WTC11 (cell line): ENCODE measurements around the gene SLC35E3. TPM values are rescaled to one million over a fixed set of nuclear protein-coding genes. Genes with fewer than 3 reads are reported as not detected.

Experiments used
- ATAC-seq: fragments of 200-7000 bp; cut with Tn5 transposase; 2 replicates; pipeline ENCODE4 v1.10.0; 2021; ENCODE audit warnings: mild to moderate bottlenecking, moderate library complexity
- CTCF ChIA-PET: fragments of 300-600 bp; sonication (Branson Sonifier 250); formaldehyde crosslinking; loops from one replicate; lab custom pipeline; 2021; ENCODE audit warnings: antibody characterized with exemption; lab: Charles Lee
- POLR2A ChIA-PET: fragments of 350-600 bp; sonication (Branson Sonifier 250); formaldehyde crosslinking; loops from one replicate; lab custom pipeline; 2021; ENCODE audit warnings: antibody characterized with exemption; lab: Charles Lee
- DNase-seq: peaks from one replicate; pipeline ENCODE4 v3.0.0; 2021; ENCODE audit warnings: low spot score
- H3K27ac Mint-ChIP-seq: 2 replicates; pipeline ENCODE4 v1.8.0; 2021; ENCODE audit warnings: mixed read lengths
- H3K27me3 Mint-ChIP-seq: 2 replicates; pipeline ENCODE4 v1.8.0; 2021; ENCODE audit warnings: low read depth, mild to moderate bottlenecking, moderate library complexity, mixed read lengths
- H3K36me3 Mint-ChIP-seq: 2 replicates; pipeline ENCODE4 v1.8.0; 2021; ENCODE audit warnings: mixed read lengths
- H3K4me1 Mint-ChIP-seq: 2 replicates; pipeline ENCODE4 v1.8.0; 2022; ENCODE audit warnings: mixed read lengths
- H3K4me3 Mint-ChIP-seq: 2 replicates; pipeline ENCODE4 v1.8.0; 2021; ENCODE audit warnings: mild to moderate bottlenecking, moderate library complexity, mixed read lengths
- H3K9me3 Mint-ChIP-seq: 2 replicates; pipeline ENCODE4 v1.8.0; 2021; ENCODE audit warnings: mixed read lengths
- ATF1 ChIP-seq: sonication (generic); formaldehyde crosslinking; IDR thresholded peaks from 2 replicates; pipeline ENCODE4 v1.8.1; 2023; ENCODE audit warnings: mild to moderate bottlenecking, moderate library complexity, missing genetic modification reagents
- ELF4 ChIP-seq: sonication (generic); formaldehyde crosslinking; IDR thresholded peaks from 2 replicates; pipeline ENCODE4 v1.8.1; 2022; ENCODE audit warnings: low read depth, mild to moderate bottlenecking, moderate library complexity, missing genetic modification reagents
- EMX1 ChIP-seq: fragments of 250-450 bp; sonication (Bioruptor Pico); IDR thresholded peaks from 2 replicates; pipeline ENCODE4 v1.8.0; 2021; ENCODE audit warnings: mild to moderate bottlenecking
- FOXJ3 ChIP-seq: sonication (generic); formaldehyde crosslinking; IDR thresholded peaks from 2 replicates; pipeline ENCODE4 v1.9.0; 2021; ENCODE audit warnings: missing genetic modification reagents, mild to moderate bottlenecking, borderline replicate concordance
- FOXK1 ChIP-seq: sonication (generic); formaldehyde crosslinking; IDR thresholded peaks from 2 replicates; pipeline ENCODE4 v1.8.0; 2022; ENCODE audit warnings: mild to moderate bottlenecking, moderate library complexity, missing genetic modification reagents
- GABPB1 ChIP-seq: sonication (generic); formaldehyde crosslinking; IDR thresholded peaks from 2 replicates; pipeline ENCODE4 v1.8.1; 2023; ENCODE audit warnings: mild to moderate bottlenecking, missing genetic modification reagents
- GTF2I ChIP-seq: fragments of 250-450 bp; sonication (Bioruptor Pico); conservative IDR thresholded peaks from 2 replicates; pipeline ENCODE4 v1.4.0; 2021; ENCODE audit warnings: mild to moderate bottlenecking
- HMGA2 ChIP-seq: fragments of 250-450 bp; sonication (Bioruptor Pico); IDR thresholded peaks from 2 replicates; pipeline ENCODE4 v1.4.0; 2021; ENCODE audit warnings: mild to moderate bottlenecking, moderate library complexity
- JAZF1 ChIP-seq: fragments of 250-450 bp; sonication (Bioruptor Pico); IDR thresholded peaks from 2 replicates; pipeline ENCODE4 v1.9.0; 2021; ENCODE audit warnings: moderate library complexity, mild to moderate bottlenecking, inconsistent platforms
- NFYB ChIP-seq: sonication (generic); formaldehyde crosslinking; conservative IDR thresholded peaks from 2 replicates; pipeline ENCODE4 v1.8.0; 2022; ENCODE audit warnings: low read depth, missing genetic modification reagents
- NR1H2 ChIP-seq: sonication (generic); formaldehyde crosslinking; IDR thresholded peaks from 2 replicates; pipeline ENCODE4 v1.9.0; 2021; ENCODE audit warnings: mild to moderate bottlenecking, moderate library complexity, missing genetic modification reagents
- NR2C2 ChIP-seq: sonication (generic); formaldehyde crosslinking; IDR thresholded peaks from 2 replicates; pipeline ENCODE4 v1.8.0; 2022; ENCODE audit warnings: mild to moderate bottlenecking, missing genetic modification reagents
- SMAD3 ChIP-seq: sonication (generic); formaldehyde crosslinking; IDR thresholded peaks from 2 replicates; pipeline ENCODE4 v1.8.0; 2022; ENCODE audit warnings: missing genetic modification reagents, mild to moderate bottlenecking, borderline replicate concordance
- TCF7 ChIP-seq: sonication (generic); formaldehyde crosslinking; IDR thresholded peaks from 2 replicates; pipeline ENCODE4 v1.8.0; 2022; ENCODE audit warnings: mild to moderate bottlenecking, low read depth, missing genetic modification reagents, moderate library complexity
- ZBTB21 ChIP-seq: sonication (generic); formaldehyde crosslinking; IDR thresholded peaks from 2 replicates; pipeline ENCODE4 v1.8.1; 2023; ENCODE audit warnings: mild to moderate bottlenecking, missing genetic modification reagents, borderline replicate concordance
- ZNF121 ChIP-seq: sonication (generic); formaldehyde crosslinking; IDR thresholded peaks from 2 replicates; pipeline ENCODE4 v1.8.0; 2023; ENCODE audit warnings: missing genetic modification reagents
- ZNF219 ChIP-seq: sonication (generic); formaldehyde crosslinking; IDR thresholded peaks from 2 replicates; pipeline ENCODE4 v1.8.0; 2023; ENCODE audit warnings: missing genetic modification reagents, mild to moderate bottlenecking, borderline replicate concordance
- ZNF317 ChIP-seq: sonication (generic); formaldehyde crosslinking; IDR thresholded peaks from 2 replicates; pipeline ENCODE4 v1.8.1; 2023; ENCODE audit warnings: low read depth, mild to moderate bottlenecking, moderate library complexity, missing genetic modification reagents, borderline replicate concordance
- ZNF671 ChIP-seq: fragments of 250-450 bp; sonication (Bioruptor Pico); IDR thresholded peaks from 2 replicates; pipeline ENCODE4 v1.8.0; 2021; ENCODE audit warnings: mild to moderate bottlenecking
- total RNA-seq: library from RNA; stranded (reverse); gene quantifications from 3 replicates; pipeline ENCODE4 v1.2.3, GENCODE V29; 2021
- TF ChIP-seq, protein P1 (sequence below): sonication (generic); formaldehyde crosslinking; IDR thresholded peaks from 2 replicates; pipeline ENCODE4 v1.8.0; 2023; ENCODE audit warnings: missing genetic modification reagents
- TF ChIP-seq, protein P2 (sequence below): sonication (generic); formaldehyde crosslinking; IDR thresholded peaks from 2 replicates; pipeline ENCODE4 v1.8.1; 2022; ENCODE audit warnings: missing genetic modification reagents, borderline replicate concordance
- TF ChIP-seq, protein P3 (sequence below): fragments of 250-450 bp; sonication (Bioruptor Pico); IDR thresholded peaks from 2 replicates; pipeline ENCODE4 v1.9.0; 2021; ENCODE audit warnings: moderate library complexity, mild to moderate bottlenecking, inconsistent platforms, borderline replicate concordance
- TF ChIP-seq, protein P4 (sequence below): sonication (generic); formaldehyde crosslinking; IDR thresholded peaks from 2 replicates; pipeline ENCODE4 v1.8.0; 2022; ENCODE audit warnings: mild to moderate bottlenecking, missing genetic modification reagents
- TF ChIP-seq, protein P5 (sequence below): sonication (generic); formaldehyde crosslinking; IDR thresholded peaks from 2 replicates; pipeline ENCODE4 v1.8.1; 2022; ENCODE audit warnings: mild to moderate bottlenecking, moderate library complexity, missing genetic modification reagents
- TF ChIP-seq, protein P6 (sequence below): sonication (generic); formaldehyde crosslinking; IDR thresholded peaks from 2 replicates; pipeline ENCODE4 v1.8.0; 2022; ENCODE audit warnings: mild to moderate bottlenecking, missing genetic modification reagents
- TF ChIP-seq, protein P7 (sequence below): fragments of 200-600 bp; IDR thresholded peaks from 2 replicates; pipeline ENCODE4 v1.8.0; 2022; ENCODE audit warnings: antibody characterized with exemption
- TF ChIP-seq, protein P8 (sequence below): sonication (generic); formaldehyde crosslinking; IDR thresholded peaks from 2 replicates; pipeline ENCODE4 v1.8.0; 2022; ENCODE audit warnings: mild to moderate bottlenecking, missing genetic modification reagents

SLC35E3 gene
- total RNA-seq, 1 experiment from 2014 or later = 11.3 TPM

DNA sequence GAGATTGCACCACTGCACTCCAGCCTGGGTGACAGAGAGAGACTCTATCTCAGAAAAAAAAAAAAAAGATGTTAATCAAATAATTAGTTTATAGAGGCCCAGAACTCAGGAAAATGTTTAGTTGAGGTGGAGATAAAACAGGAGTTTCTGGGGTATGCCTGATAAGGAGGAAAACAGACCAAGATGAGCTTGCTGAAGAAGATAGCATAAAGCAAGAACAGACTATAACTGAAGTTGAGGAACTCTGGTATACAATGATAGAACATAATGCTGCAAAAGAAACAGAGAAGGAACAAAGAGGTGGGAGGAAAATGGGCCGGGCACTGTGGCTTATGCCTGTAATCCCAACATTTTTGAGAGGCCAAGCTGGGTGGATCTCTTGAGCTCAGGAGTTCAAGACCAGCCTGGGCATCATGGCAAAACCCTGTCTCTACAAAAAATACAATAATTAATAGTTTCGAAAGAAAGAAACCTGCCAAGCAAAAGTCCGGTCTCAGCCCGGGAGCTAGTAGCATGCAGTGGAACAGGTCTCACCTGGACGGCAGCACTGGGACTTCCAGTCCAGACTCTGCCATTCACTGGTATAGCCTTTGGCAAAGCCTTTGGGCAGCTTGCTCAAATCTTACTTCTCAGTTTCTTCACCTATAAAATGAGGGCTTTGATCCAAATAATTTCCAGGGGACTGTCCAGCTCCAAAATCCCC is 25.4 kb downstream of the SLC35E3 start:
- Mint-ChIP-seq H3K36me3 (0 out of 2 replicates have a peak, but pooled peaks cover 2% of the 10 kb centered on the region), H3K27me3 (no peaks in the 10 kb centered on the region), H3K4me3 (no peak overlapping the region), H3K27ac (no peak overlapping the region), H3K4me1 (no peaks in the 10 kb centered on the region), H3K9me3 (no peaks in the 10 kb centered on the region)
- DNase-seq (no peak), ATAC-seq (no peak)
- POLR2A ChIA-PET = interaction anchor here (1.7 kb wide), 1 partner anchor 25 kb away, joined by 5 read pairs; the partner anchor contains the start of gene SLC35E3
- CTCF ChIA-PET = no interaction called here
- TF ChIP-seq ZNF671 (CRISPR knock-in tag) (no peak), ZBTB21 (CRISPR knock-in tag) (no peak), ZNF219 (CRISPR knock-in tag) (no peak), ZNF121 (CRISPR knock-in tag) (no peak), FOXJ3 (CRISPR knock-in tag) (no peak), NR2C2 (no peak), FOXK1 (no peak), GTF2I (CRISPR knock-in tag) (no peak), ZNF317 (no peak), ELF4 (no peak), NR1H2 (no peak)
- TF ChIP-seq, protein P1, sequence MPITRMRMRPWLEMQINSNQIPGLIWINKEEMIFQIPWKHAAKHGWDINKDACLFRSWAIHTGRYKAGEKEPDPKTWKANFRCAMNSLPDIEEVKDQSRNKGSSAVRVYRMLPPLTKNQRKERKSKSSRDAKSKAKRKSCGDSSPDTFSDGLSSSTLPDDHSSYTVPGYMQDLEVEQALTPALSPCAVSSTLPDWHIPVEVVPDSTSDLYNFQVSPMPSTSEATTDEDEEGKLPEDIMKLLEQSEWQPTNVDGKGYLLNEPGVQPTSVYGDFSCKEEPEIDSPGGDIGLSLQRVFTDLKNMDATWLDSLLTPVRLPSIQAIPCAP (CRISPR knock-in tag) = no peak
- TF ChIP-seq, protein P2, sequence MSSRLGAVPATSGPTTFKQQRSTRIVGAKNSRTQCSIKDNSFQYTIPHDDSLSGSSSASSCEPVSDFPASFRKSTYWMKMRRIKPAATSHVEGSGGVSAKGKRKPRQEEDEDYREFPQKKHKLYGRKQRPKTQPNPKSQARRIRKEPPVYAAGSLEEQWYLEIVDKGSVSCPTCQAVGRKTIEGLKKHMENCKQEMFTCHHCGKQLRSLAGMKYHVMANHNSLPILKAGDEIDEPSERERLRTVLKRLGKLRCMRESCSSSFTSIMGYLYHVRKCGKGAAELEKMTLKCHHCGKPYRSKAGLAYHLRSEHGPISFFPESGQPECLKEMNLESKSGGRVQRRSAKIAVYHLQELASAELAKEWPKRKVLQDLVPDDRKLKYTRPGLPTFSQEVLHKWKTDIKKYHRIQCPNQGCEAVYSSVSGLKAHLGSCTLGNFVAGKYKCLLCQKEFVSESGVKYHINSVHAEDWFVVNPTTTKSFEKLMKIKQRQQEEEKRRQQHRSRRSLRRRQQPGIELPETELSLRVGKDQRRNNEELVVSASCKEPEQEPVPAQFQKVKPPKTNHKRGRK = no peak

DNA sequence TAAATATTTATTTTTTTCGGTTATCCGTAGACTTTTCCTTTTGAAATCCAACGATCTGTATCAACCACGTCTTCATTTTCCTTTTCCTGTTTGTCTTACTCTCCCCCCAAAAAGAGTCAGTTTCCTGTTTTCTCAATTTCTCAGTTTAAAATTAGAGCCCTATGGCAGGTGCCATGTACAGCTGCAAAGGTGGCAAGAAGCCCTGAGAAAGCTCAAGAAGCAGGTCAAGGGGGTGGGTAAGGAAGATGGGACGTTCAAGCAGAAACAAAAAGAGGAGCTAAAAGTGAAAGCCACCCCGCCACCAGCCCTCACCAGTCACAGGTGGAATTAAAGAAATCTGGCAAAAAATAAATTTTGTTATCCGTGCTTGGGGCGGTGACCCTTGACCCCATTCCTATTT is 26.7 kb downstream of the SLC35E3 start:
- CTCF ChIA-PET = no interaction called here
- Mint-ChIP-seq H3K36me3 (no peaks in the 10 kb centered on the region), H3K4me1 (no peaks in the 10 kb centered on the region), H3K9me3 (no peaks in the 10 kb centered on the region), H3K27me3 (no peaks in the 10 kb centered on the region), H3K27ac (no peak overlapping the region), H3K4me3 (no peak overlapping the region)
- POLR2A ChIA-PET = interaction anchor here (1.7 kb wide), 1 partner anchor 26 kb away, joined by 5 read pairs; the partner anchor contains the start of gene SLC35E3
- ATAC-seq (no peak), DNase-seq (no peak)
- TF ChIP-seq ATF1 (CRISPR knock-in tag) (no peak), SMAD3 (CRISPR knock-in tag) (no peak), HMGA2 (CRISPR knock-in tag) (no peak), EMX1 (no peak), ZNF121 (CRISPR knock-in tag) (no peak), ELF4 (no peak), TCF7 (CRISPR knock-in tag) (no peak), GABPB1 (no peak), JAZF1 (no peak), NFYB (CRISPR knock-in tag) (no peak)
- TF ChIP-seq, protein P3, sequence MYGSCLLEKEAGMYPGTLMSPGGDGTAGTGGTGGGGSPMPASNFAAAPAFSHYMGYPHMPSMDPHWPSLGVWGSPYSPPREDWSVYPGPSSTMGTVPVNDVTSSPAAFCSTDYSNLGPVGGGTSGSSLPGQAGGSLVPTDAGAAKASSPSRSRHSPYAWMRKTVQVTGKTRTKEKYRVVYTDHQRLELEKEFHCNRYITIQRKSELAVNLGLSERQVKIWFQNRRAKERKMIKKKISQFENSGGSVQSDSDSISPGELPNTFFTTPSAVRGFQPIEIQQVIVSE (CRISPR knock-in tag) = no peak
- TF ChIP-seq, protein P4, sequence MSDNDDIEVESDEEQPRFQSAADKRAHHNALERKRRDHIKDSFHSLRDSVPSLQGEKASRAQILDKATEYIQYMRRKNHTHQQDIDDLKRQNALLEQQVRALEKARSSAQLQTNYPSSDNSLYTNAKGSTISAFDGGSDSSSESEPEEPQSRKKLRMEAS (CRISPR knock-in tag) = no peak
- TF ChIP-seq, protein P5, sequence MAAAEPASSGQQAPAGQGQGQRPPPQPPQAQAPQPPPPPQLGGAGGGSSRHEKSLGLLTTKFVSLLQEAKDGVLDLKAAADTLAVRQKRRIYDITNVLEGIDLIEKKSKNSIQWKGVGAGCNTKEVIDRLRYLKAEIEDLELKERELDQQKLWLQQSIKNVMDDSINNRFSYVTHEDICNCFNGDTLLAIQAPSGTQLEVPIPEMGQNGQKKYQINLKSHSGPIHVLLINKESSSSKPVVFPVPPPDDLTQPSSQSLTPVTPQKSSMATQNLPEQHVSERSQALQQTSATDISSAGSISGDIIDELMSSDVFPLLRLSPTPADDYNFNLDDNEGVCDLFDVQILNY = no peak
- TF ChIP-seq, protein P6, sequence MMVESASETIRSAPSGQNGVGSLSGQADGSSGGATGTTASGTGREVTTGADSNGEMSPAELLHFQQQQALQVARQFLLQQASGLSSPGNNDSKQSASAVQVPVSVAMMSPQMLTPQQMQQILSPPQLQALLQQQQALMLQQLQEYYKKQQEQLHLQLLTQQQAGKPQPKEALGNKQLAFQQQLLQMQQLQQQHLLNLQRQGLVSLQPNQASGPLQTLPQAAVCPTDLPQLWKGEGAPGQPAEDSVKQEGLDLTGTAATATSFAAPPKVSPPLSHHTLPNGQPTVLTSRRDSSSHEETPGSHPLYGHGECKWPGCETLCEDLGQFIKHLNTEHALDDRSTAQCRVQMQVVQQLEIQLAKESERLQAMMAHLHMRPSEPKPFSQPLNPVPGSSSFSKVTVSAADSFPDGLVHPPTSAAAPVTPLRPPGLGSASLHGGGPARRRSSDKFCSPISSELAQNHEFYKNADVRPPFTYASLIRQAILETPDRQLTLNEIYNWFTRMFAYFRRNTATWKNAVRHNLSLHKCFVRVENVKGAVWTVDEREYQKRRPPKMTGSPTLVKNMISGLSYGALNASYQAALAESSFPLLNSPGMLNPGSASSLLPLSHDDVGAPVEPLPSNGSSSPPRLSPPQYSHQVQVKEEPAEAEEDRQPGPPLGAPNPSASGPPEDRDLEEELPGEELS (CRISPR knock-in tag) = no peak
- TF ChIP-seq, protein P7, sequence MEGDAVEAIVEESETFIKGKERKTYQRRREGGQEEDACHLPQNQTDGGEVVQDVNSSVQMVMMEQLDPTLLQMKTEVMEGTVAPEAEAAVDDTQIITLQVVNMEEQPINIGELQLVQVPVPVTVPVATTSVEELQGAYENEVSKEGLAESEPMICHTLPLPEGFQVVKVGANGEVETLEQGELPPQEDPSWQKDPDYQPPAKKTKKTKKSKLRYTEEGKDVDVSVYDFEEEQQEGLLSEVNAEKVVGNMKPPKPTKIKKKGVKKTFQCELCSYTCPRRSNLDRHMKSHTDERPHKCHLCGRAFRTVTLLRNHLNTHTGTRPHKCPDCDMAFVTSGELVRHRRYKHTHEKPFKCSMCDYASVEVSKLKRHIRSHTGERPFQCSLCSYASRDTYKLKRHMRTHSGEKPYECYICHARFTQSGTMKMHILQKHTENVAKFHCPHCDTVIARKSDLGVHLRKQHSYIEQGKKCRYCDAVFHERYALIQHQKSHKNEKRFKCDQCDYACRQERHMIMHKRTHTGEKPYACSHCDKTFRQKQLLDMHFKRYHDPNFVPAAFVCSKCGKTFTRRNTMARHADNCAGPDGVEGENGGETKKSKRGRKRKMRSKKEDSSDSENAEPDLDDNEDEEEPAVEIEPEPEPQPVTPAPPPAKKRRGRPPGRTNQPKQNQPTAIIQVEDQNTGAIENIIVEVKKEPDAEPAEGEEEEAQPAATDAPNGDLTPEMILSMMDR = no peak
- TF ChIP-seq, protein P8, sequence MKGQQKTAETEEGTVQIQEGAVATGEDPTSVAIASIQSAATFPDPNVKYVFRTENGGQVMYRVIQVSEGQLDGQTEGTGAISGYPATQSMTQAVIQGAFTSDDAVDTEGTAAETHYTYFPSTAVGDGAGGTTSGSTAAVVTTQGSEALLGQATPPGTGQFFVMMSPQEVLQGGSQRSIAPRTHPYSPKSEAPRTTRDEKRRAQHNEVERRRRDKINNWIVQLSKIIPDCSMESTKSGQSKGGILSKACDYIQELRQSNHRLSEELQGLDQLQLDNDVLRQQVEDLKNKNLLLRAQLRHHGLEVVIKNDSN = no peak
